ENCODE results near the gene ACO2.

GRCh38 chr22:41523464-41524221 lies 54.7 kb downstream of the ACO2 start:
- no peak for TF ChIP-seq CTCF (IDR thresholded peaks at IDR 0.05 in 2 of 3, conservative IDR thresholded peaks at IDR 0.05 in 1 of 3; ENCODE audit: control insufficient read depth in 2 of 3, extremely low read depth in 1 of 3, insufficient read depth in 1 of 3, low read depth in 3 of 3, low read length in 3 of 3)
- TF ChIP-seq REST (IDR thresholded peaks at IDR 0.05; ENCODE audit: low read depth, low read length): no peak
- no peak for TF ChIP-seq RB1 (IDR thresholded peaks at IDR 0.05; ENCODE audit: borderline replicate concordance)
- no peak for TF ChIP-seq SMAD5 (IDR thresholded peaks at IDR 0.05; ENCODE audit: low read depth)
- TF ChIP-seq, protein P1, sequence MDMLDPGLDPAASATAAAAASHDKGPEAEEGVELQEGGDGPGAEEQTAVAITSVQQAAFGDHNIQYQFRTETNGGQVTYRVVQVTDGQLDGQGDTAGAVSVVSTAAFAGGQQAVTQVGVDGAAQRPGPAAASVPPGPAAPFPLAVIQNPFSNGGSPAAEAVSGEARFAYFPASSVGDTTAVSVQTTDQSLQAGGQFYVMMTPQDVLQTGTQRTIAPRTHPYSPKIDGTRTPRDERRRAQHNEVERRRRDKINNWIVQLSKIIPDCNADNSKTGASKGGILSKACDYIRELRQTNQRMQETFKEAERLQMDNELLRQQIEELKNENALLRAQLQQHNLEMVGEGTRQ (IDR thresholded peaks at IDR 0.05; ENCODE audit: borderline replicate concordance, low read depth, low read length): no peak
- TF ChIP-seq MTA3 (IDR thresholded peaks at IDR 0.05; ENCODE audit: borderline replicate concordance, low read length): no peak; the same call in 1 of the 2 replicates
- no peak for TF ChIP-seq GABPA (IDR thresholded peaks at IDR 0.05; ENCODE audit: low read depth)
- TF ChIP-seq FOS (IDR thresholded peaks at IDR 0.05; ENCODE audit: borderline replicate concordance, extremely low read depth, insufficient read length): no peak
- TF ChIP-seq POLR2AphosphoS5 (IDR thresholded peaks at IDR 0.05; ENCODE audit: low read length): no peak
- no peak for TF ChIP-seq NFYA (IDR thresholded peaks at IDR 0.05; ENCODE audit: borderline replicate concordance, low read depth, low read length)
- no peak for TF ChIP-seq SMARCA5 (IDR thresholded peaks at IDR 0.05)
- TF ChIP-seq ZNF207 (IDR thresholded peaks at IDR 0.05; ENCODE audit: borderline replicate concordance): no peak
- no peak for TF ChIP-seq ZZZ3 (IDR thresholded peaks at IDR 0.05; ENCODE audit: control insufficient read depth, insufficient read length, low read depth)

All from GM12878 (cell line).